ENCODE results near the gene EPSTI1.

DNA sequence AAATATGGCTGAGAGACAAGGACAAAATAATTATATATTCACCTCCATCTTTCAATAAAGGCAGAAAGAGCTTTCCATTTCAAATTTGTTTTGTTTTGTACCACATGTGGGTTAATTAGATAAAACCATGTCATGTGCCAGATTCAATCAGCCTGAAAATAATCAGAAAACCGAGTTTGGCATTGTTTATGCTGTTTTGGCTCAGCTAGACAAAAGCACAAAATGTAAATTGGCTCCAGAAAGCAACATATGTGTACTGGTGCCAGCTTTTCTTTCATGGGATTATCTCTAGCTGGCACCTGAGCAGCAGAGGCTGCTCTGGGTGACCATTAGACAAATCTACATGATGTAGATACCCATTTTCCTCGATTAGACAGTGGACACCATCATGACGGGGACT is 22.1 kb upstream of the EPSTI1 start:
- TF ChIP-seq CTCF (IDR thresholded peaks at IDR 0.05) (no peak), EZH2phosphoT487 (IDR thresholded peaks at IDR 0.05; ENCODE audit: borderline replicate concordance, low read depth) (no peak), NFIC (IDR thresholded peaks at IDR 0.05; ENCODE audit: borderline replicate concordance) (peak; percentile 27; the same call in 1 of the 2 replicates), ZBTB33 (IDR thresholded peaks at IDR 0.05; ENCODE audit: borderline replicate concordance, low read depth) (no peak)
